ENCODE data around the gene MLF2.

- TF ChIP-seq CTCF (IDR thresholded peaks at IDR 0.05): no peak
- no peak for TF ChIP-seq POLR2A (IDR thresholded peaks at IDR 0.05)
Measured at GRCh38 chr12:6724409-6724797, 28.5 kb downstream of the MLF2 start.
